GM12874 (cell line): ENCODE data around the gene UXS1.

Source experiments
- TF ChIP-seq, protein P1 (sequence below): IDR thresholded peaks from 2 replicates; pipeline ENCODE4 v1.5.1; 2011; ENCODE audit warnings: low read depth, mild to moderate bottlenecking, control low read depth, low read length, moderate library complexity; ENCODE audit not compliant: insufficient read depth

Gene UXS1

DNA sequence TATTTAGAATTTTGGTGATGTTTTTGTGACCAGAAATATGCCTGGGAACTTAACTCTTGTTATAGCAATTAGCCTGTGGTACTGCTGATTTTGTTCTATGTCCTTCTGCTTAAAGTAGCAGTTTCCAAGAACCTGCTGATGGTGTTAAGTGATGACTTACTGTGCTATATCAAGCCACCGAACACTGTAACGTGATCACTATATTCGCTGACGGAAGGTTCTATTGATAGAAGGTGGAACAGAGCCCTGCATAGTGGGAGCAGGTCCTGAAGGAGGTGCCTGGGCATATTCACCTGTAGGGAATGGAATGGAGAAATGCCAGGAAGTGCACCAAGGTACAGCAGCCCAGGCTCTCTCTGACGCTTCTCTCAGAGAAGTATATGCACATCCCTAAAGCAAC is 76.8 kb downstream of the UXS1 start:
- TF ChIP-seq, protein P1, sequence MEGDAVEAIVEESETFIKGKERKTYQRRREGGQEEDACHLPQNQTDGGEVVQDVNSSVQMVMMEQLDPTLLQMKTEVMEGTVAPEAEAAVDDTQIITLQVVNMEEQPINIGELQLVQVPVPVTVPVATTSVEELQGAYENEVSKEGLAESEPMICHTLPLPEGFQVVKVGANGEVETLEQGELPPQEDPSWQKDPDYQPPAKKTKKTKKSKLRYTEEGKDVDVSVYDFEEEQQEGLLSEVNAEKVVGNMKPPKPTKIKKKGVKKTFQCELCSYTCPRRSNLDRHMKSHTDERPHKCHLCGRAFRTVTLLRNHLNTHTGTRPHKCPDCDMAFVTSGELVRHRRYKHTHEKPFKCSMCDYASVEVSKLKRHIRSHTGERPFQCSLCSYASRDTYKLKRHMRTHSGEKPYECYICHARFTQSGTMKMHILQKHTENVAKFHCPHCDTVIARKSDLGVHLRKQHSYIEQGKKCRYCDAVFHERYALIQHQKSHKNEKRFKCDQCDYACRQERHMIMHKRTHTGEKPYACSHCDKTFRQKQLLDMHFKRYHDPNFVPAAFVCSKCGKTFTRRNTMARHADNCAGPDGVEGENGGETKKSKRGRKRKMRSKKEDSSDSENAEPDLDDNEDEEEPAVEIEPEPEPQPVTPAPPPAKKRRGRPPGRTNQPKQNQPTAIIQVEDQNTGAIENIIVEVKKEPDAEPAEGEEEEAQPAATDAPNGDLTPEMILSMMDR, result no peak

DNA sequence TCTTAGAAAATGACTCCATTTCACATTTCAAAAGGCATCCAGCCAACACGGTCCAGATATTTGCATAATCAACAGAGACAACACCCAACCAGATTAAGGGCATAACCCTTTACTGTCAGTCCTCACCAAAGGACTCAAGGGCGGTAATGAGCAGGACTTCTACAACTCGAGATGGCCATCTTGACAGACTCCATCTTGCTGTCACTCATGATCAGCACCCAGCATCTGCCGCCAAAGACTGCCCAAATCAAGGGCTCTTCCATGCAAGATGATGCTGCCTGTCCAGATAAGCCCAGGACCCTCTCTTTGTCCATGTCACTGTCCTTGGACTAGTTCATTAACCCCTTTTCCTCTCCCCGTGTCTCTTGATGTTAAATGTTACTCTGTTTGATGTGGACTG is 77.9 kb downstream of the UXS1 start:
- TF ChIP-seq, protein P1, result no peak

DNA sequence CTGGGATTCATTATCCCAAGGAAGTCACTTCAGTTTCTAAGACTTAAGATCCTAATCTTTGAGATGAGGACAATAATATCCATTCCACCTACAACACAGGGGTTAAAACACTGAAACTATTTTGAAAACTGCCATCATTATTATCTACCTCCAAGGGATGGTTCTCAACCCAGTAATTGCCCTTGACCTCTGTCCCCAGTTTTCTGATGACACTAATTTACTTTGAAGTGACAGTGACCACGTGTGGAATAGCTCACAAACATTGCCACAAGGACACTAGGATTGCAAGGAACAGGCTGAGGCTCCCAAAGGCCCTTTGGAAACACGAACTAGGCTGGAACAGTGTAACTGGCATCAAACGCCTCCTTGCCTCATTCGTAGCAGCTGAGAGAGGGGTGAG is 78.4 kb downstream of the UXS1 start:
- TF ChIP-seq, protein P1, result no peak

DNA sequence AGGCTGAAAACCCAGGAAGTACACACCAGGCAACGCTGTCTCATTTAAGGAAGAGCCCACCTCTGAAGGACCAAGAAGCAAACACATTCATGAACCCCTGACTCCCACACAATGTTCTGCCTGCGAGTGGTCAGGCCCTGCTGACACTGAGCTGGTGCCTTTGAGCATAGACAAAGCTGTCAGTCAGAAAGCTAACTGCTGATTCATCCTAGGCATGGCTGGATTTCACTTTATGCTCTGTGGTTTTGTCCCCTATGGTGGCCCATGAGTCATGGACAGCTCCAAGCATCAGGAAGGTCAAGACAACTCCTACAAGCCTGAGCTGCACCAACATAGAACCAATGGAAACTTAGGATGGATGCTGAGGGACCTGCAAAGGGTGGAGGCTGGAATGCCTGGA is 78.9 kb downstream of the UXS1 start:
- TF ChIP-seq, protein P1, result no peak

DNA sequence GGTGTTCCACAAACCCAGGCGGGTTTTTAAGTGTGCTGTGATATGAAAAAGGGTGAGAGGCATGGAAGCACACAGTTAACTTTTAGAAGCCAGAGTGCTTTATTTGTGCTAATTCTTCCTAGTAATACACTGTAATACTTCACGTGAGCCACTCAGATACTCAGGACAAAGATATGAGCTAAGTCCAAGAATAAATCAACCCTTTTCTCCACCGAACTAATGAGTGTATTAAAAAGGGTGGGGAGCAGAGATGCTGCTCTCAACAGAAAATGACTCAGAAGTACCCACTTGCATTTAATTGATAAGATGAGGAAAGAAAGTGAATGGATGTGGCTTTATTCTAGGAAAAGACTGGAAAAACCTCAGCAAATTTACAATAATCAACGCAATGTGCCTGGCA is 79.9 kb downstream of the UXS1 start:
- TF ChIP-seq, protein P1, result no peak

DNA sequence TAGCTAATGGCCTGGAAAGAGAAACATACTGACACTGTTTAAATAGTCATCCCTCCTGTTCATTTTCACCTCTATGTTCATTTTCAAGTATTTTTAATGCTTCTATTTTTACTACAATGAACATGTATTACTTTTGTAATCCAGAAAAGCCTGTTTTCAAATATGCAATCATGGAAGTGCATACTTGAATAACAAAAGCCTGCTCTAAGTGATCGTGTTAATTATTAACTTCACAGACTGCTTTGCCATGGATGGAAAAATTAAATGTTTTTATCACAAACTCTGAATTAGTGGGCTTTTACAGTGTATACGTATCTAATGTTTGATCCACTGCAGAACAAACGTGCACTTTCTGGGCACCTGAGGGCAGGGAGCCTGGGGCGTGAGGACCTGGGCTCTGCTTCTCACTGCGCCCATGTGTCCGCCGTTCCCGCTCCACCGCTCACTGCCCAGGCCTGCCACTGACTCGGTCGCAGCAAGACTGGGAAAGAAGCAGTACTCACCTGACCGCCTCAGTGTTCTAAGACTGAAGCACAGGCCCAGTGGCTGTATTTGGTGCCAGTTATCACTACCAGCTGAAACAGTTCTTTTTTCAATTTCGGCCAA is 80.6 kb downstream of the UXS1 start:
- TF ChIP-seq, protein P1, result no peak

DNA sequence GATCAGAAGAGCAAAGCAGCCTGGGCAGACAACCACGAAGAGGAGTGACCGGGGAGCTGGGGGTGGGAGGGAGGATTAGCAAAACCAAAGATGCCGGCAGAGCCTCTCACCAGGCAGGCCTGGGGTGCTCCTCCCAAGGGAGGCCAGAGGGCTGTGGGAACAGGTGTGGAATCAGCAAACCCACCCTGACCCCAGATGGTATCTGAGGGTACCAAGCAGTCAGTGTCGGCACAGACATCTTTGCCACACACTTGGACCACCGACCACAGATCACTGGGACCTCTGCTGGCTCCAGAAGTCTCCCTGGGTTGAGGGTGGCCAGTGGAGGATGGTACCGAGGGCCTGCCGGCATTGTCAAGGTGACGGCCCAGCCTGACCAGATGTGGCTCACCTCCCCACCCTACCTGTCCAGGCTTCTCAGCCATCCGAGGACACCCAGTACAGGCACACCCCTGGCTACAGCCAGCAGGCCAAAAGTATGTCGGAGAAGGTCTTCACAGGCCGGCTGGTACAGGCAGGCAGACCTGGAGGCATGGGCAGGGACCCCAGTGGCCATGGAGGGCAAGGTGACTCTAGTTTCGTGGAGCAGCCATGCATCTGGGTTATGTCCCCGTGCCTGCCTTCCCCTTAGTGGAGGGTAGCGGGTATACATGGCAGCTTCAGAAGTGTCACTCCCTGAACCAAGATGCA is 82.1 kb downstream of the UXS1 start:
- TF ChIP-seq, protein P1, result no peak
